KOPT-K1 (cell line): ENCODE results near the gene ESAM.

Experiments used
- H3K27ac ChIP-seq: fragments of 200-600 bp; sonication (generic); 2 replicates; pipeline ENCODE4 v1.5.1; 2016; ENCODE audit warnings: antibody characterized with exemption, mild to moderate bottlenecking, low read depth, low read length; ENCODE audit not compliant: poor library complexity, severe bottlenecking
- H3K36me3 ChIP-seq: fragments of 200-600 bp; sonication (generic); 2 replicates; pipeline ENCODE4 v1.5.1; 2017; ENCODE audit warnings: antibody characterized with exemption, mild to moderate bottlenecking, low read length, moderate library complexity; ENCODE audit not compliant: insufficient read depth
- H3K9me3 ChIP-seq: fragments of 200-600 bp; sonication (generic); 2 replicates; pipeline ENCODE4 v1.5.1; 2017; ENCODE audit warnings: antibody characterized with exemption, low read length, mild to moderate bottlenecking; ENCODE audit not compliant: insufficient read depth, poor library complexity, severe bottlenecking

The ESAM gene

DNA sequence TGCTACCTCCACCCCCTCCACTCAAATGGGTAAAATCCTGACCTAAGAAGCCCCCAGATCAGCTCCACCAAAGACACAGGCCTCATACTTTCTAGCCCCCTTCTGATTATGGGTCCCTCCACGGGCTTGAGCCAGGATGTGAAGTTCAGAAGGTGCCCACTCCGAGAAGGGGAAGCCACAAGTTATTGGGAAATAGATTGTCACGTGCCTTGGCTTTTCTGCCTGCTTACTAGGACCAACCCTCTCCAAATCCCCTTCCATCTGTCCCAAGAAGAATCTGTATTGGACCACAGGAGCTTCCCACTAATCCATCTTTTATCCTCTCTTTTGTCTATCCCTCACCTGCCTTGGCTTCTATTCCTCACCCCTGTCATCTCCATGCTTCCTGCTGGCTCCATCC lies 25.4 kb downstream of the ESAM start:
- no peak overlapping the region for H3K27ac ChIP-seq
- no peaks in the 10 kb centered on the region for H3K9me3 ChIP-seq
- H3K36me3 ChIP-seq = no peaks in the 10 kb centered on the region

DNA sequence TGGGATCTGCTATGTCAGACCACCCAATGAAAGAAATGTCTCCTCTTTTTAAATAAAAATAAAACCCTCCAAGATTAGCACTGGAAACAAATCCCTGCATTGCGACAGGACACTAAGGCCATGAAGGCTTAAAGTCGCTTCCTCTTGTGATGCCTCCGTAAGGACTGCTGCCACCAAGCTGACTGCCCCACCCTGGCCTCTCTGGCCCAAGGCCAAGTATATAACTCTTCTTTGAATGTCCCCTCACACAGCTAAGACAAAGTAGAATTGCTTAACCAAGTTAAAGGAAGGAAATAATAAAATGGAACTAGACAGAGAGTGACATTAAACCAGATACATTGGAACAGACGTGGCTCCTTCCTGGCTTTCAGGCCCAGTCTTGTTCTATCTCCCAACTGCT lies 29.9 kb downstream of the ESAM start:
- no peaks in the 10 kb centered on the region for H3K36me3 ChIP-seq
- H3K27ac ChIP-seq = no peak overlapping the region
- H3K9me3 ChIP-seq = no peaks in the 10 kb centered on the region

DNA sequence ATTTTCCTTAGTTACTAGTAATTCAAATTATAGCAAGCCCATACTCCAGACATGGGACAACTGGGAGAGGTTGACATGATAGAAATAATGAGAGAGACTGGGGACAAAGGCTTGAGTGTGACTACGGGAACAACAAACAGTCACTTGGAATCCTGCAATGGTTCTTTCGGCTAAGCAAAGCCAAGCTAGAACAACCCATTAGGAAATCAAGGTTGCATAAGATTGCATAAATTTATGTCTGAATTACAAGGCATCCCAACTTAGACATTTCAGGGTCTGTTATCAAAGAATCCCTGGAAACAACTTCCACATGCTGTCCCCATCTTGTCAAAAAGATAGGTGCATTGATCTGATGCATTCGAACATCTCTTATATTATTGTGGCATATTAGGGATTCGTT lies 32.5 kb downstream of the ESAM start:
- no peaks in the 10 kb centered on the region for H3K9me3 ChIP-seq
- H3K27ac ChIP-seq = no peak overlapping the region
- H3K36me3 ChIP-seq = no peaks in the 10 kb centered on the region

DNA sequence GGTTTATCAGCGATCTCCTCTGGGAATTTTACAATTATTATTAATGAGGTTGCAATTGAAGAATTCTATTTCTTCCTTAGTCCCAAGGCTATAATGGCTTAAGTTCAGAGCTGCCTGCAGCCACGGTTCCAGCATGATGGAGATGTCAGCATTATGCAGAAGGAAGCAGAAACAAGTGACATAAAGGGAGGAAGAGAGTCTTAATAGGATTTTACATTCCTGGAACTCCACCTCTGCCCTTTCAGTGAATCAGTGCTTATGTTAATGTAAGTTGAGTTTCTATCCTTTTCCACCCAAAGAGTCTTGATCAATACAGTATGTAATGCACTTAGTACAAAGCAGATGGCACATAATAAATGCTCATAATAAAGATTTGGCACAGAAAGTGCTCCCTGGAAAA lies 34.0 kb downstream of the ESAM start:
- Histone ChIP-seq H3K9me3 (no peaks in the 10 kb centered on the region), H3K36me3 (no peaks in the 10 kb centered on the region), H3K27ac (no peak overlapping the region)

DNA sequence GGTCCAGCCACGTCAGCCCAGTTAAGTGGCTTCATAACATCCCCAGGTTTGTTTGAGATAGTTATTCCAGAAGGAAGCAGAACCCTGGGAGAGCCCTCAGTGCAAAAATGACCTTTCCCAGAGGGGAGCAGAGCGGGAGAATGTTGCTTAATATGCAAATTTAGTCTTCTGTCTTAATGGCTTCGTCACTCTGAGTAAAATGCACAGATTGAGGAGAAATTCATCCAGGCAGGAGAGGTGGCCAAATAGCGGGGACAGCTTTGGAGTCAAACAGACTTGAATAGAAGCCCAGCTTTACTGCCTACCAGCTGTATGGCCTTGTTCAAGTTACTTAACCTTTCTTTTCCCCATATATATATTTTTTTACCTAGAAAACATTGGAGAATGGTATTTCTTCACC lies 34.6 kb downstream of the ESAM start:
- no peaks in the 10 kb centered on the region for H3K36me3 ChIP-seq
- H3K9me3 ChIP-seq = no peaks in the 10 kb centered on the region
- H3K27ac ChIP-seq = no peak overlapping the region

DNA sequence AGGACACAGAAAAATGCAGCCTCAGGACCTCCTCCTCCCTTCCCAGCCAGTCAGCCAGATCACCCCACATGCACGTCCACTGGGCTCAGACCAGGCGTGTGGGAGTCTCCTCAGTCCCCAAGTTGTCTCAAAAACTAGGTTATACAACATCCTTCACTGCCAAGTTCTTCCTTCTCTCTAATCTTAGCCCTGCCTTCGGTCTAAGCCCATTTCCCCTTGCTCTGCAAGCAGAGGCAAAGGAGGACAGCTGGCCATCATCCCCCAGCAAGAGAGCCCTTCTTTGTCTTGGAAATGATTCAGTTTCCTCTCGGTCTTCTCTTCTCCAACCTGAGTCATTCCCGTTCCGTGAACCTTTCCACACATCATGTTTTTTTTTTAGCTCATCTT lies 36.4 kb downstream of the ESAM start:
- no peak overlapping the region for H3K27ac ChIP-seq
- no peaks in the 10 kb centered on the region for H3K36me3 ChIP-seq
- H3K9me3 ChIP-seq = no peaks in the 10 kb centered on the region

DNA sequence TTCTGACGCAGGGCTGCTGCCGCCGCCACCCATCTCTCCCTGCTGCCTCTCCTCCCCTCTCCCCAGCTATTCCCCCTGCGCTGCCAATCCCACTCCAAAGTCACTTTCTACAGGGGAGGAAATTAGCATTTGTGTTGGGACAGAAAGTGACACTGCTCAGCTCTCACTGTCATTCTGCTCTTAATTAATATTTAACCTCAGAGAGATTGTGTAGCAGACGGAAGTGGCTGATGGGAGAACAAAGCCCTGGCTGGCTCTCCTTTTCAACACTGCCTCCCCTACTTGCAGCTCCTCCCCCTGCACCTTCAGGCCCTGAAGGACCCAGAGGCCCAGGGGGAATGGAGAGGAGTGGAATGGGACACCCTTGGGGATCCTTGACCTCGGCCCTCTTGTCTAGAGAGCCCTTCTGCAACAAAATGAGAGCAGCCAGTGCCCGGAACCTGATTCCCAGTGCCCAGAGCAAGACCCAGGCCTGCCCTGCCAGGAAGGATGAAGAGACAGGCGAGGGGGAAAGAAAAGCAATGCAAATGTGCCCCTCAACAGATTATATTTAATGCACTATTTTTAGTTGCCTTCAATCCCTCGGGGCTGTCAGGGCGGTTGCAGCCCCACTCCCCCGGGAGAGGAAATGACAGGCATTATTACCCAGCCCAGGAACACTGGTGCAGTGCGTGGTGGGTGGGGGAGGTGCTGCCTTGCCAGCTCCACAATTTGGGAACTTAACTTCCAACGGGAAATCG lies 36.9 kb downstream of the ESAM start:
- H3K27ac ChIP-seq = no peak overlapping the region
- no peaks in the 10 kb centered on the region for H3K9me3 ChIP-seq
- H3K36me3 ChIP-seq = no peaks in the 10 kb centered on the region

DNA sequence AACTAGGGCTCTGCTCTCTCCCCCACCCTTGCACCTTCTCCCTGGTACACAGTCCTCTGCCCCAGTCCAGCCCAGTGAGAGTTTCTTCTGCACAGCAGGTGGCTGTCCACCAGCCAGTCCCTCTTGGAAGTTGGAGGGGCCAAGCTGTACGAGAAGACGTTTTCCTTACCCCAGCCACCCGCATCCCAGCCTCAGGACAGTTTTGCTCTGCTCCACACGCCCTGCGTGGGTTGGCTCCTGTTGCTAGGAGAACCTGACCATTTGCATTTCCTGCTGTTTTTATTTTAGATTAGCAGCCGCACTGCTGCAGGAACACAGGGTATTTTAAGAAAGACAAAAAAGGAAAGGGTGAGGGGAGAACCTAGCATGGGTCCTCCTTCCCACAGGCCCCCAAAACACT lies 39.9 kb downstream of the ESAM start:
- Histone ChIP-seq H3K9me3 (no peaks in the 10 kb centered on the region), H3K27ac (no peak overlapping the region)

DNA sequence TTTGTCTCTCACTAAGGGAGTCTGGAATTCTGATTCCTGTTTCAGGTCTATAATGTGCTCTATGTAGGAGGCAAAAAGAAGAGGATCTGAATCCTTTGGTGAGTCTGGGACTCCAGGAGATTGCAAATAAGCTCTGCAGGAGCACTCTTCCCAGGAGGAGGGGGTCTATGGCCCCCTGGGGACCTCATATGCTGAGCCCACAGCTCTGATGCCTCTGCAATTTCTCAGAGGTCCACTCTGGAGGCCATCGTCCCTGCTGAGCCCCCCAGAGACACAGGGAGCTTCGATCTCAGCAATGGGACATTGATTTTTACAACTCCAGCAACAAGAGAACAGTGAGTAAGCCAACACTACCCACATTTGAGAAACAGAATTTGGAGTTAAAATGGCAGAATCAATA lies 42.6 kb downstream of the ESAM start:
- H3K27ac ChIP-seq = no peak overlapping the region
- no peaks in the 10 kb centered on the region for H3K9me3 ChIP-seq

More for the DNA sequence above, 39.9 kb downstream of the ESAM start:
- H3K36me3 ChIP-seq = no peaks in the 10 kb centered on the region

DNA sequence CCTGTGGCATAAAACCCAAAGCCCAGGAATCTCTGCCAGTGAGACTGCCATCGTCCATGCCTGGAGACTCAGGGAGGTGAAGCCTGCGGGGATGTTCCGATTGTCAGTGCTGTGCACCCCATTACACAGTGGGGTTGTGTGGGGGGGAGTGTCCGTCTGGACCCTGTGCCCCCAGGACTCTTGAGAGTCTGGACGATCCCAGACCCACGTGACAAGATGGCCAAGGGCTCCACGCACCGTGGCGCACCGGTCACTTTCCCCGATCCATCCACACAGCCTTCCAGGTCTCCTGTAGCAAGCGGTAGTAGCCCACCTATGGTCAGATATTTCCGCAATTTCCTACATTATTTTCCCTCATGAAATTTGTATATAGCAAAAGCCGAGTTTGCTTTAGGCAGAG lies 43.3 kb downstream of the ESAM start:
- Histone ChIP-seq H3K36me3 (no peaks in the 10 kb centered on the region), H3K9me3 (no peaks in the 10 kb centered on the region), H3K27ac (no peak overlapping the region)

More for the DNA sequence above, 42.6 kb downstream of the ESAM start:
- H3K36me3 ChIP-seq = no peaks in the 10 kb centered on the region

DNA sequence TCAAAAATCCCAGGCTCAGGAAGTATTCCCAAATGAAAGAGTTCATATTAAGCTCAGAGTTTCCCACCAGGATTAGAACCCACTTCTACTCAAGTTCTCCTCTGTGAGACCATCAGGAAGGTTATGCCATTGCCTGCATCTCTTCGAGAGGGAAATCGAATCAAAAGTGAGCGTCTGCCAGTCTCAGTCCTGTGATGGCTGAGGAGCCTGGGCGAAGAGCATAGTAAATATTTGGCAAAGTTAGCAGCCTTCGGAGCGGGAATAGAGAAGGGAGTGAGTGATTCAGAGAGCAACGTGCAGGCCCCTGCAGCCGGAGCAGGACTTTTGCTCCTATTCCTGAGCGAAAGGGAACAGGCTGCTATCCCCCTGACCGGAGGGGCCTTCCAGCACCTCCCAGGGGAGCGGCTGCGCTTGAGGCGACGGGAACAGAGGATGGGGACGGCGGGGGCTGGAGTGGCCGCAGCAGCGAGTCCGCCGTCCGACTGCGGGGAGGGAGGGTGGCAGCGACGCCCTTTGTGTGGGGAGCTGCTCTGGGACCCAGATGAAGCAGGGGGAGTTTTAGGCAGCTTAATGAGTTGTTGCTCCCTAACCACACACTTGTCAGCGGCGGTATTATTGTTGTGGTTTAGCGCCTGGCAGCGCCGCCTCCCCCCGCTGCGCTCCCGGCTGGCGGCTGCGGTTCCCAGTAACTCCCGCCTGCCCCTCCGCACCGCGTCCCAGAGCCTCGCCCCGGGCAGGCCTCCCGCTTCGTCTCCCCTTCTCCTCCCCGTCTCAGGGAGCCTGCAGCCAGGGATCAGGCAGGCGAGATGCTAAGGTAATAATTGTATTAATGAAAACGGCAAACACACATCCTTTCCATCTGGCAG lies 44.1 kb downstream of the ESAM start:
- Histone ChIP-seq H3K36me3 (no peaks in the 10 kb centered on the region), H3K27ac (no peak overlapping the region), H3K9me3 (no peaks in the 10 kb centered on the region)

DNA sequence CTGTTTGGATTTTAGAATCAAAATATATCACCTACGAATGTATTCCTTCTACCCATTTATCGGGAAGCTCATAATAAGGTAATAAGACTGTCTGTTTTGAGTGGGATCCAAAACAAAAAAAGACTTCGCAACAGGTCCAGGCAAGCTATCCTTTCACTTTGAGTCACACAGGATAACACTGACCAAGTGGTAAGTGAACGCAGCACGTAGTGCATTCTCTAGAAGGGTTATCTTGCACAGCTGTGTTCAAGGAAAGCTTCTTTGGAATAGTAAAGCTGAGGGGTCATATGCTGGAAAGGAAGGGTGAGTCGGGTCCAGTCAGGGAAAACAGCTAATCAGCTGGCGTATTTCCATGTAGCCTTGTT lies 44.7 kb downstream of the ESAM start:
- Histone ChIP-seq H3K36me3 (no peaks in the 10 kb centered on the region), H3K9me3 (no peaks in the 10 kb centered on the region), H3K27ac (no peak overlapping the region)

DNA sequence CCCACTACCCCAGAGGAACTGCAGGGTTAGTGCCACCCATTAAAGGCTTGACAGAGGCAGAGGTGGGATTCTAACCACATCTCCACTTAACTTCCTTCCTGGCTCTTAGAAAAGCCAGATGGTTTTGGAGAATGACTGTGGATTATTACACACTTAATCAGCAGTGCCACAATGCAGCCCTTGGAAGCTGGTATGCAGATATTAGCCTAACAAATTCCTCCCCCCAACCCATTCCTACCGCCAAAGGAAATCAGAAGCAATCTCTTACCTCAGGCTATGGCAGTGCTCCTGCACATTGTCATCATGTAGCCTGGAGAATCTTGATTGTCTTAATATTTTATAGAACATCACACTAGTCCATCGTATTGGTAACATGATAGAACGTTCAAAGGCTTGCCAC lies 45.5 kb downstream of the ESAM start:
- no peaks in the 10 kb centered on the region for H3K36me3 ChIP-seq
- H3K27ac ChIP-seq = no peak overlapping the region

DNA sequence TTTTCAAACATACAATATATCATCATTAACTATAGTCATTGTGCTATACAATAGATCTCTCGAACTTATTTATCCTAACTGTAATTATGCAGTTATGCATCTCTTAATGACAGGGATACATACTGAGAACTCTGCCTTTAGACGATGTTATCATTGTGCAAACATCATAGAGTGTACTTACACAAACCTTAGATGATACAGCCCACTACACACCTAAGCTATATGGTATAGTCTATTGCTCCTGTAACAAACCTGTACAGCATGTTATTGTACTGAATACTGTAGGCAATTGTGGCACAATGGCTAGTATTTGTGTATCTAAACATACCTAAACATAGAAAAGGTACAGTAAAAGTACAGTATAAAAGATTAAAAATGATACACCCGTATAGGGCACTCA lies 49.7 kb downstream of the ESAM start:
- no peak overlapping the region for H3K27ac ChIP-seq
- H3K9me3 ChIP-seq = peaks cover 11% of the 10 kb centered on the region
- no peaks in the 10 kb centered on the region for H3K36me3 ChIP-seq

More for the DNA sequence above, 45.5 kb downstream of the ESAM start:
- H3K9me3 ChIP-seq = no peaks in the 10 kb centered on the region

DNA sequence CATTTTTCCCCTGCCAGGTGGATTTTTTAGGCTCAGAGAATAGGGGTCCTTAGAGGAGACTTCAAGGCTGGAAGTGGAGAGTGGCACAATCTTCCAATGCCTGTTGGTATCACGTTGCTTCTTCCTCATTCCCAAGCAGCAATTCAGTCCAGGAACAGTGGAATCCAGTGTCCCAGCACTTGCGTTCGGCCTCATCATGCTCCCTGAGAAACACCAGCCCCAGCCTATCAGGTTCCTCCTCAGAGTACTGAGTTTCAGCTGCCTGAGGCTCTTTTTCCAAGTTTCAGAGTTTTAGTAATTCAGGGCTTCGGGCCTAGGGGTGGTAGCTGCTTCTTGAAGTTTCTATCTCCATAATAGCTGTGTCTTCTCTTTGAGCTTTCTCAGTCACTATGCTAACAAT lies 54.3 kb downstream of the ESAM start:
- no peak overlapping the region for H3K27ac ChIP-seq
- H3K36me3 ChIP-seq = no peaks in the 10 kb centered on the region
- H3K9me3 ChIP-seq = peaks cover 12% of the 10 kb centered on the region
